Measurements from ENCODE around the gene ZDHHC18.

DNA sequence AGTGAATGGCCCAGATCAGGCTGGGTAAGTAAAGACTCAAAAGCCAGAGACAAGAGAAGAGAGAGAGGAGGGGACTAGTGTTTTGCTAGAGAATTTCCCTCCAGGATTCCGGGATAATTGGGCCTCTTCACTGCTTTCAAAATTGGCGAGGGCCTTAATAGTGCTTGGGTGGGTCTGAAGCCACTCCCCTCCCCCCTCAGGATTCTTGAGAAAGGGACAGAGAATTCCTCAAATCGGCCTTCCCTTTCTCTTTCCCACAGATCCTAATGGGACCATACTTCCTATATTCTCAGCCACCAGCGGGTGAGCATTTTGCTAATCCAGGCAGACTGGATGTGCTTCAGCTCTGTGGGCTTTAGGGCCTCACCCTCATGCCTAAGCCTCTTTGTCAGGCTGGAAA, 48.4 kb downstream of the ZDHHC18 start:
- TF ChIP-seq POLR2A (IDR thresholded peaks at IDR 0.05; ENCODE audit: low read depth, low read length) (no peak), POLR2AphosphoS5 (IDR thresholded peaks at IDR 0.05; ENCODE audit: low read depth, low read length) (no peak), TAF1 (IDR thresholded peaks at IDR 0.05; ENCODE audit: borderline replicate concordance, low read depth, low read length) (no peak)
